Stimulated activated CD8-positive, alpha-beta memory T cell treated with anti-CD3 and anti-CD28 coated beads, Interleukin-7, amount 100 ng/mL, for 1 hour (primary cell): ENCODE data around the gene ZNF428.
A peak's percentile ranks its signal among the peaks of the same experiment; 100 is the strongest.
"Not testable (repeated sequence)": the region's sequence is repeated elsewhere in the genome, so short reads cannot be mapped to it uniquely, and the experiment has no call there.

Source experiments
- DNase-seq, 2 donors: peaks; one replicate each; pipeline ENCODE4 v3.0.0-alpha.2; 2020; ENCODE audit warnings: low read depth in 2 of 2

Gene ZNF428

GRCh38 chr19:43592800-43593350 is 26.6 kb downstream of the ZNF428 start:
- no peak for DNase-seq

GRCh38 chr19:43591904-43592772 is 27.3 kb downstream of the ZNF428 start:
- DNase-seq = no peak

- no peak for DNase-seq
Measured at GRCh38 chr19:43589678-43590077, 29.8 kb downstream of the ZNF428 start.

- no peak for DNase-seq
Measured at GRCh38 chr19:43589277-43589676, 30.2 kb downstream of the ZNF428 start.

GRCh38 chr19:43587029-43587428 is 32.4 kb downstream of the ZNF428 start:
- DNase-seq = not testable (repeated sequence)

GRCh38 chr19:43586346-43586745 is 33.1 kb downstream of the ZNF428 start:
- no peak for DNase-seq

- DNase-seq = no peak
Measured at GRCh38 chr19:43584484-43584883, 34.9 kb downstream of the ZNF428 start.

- no peak for DNase-seq
Measured at GRCh38 chr19:43582495-43582894, 36.9 kb downstream of the ZNF428 start.

- DNase-seq = no peak
Measured at GRCh38 chr19:43581467-43581866, 38.0 kb downstream of the ZNF428 start.

- no peak for DNase-seq
Measured at GRCh38 chr19:43578787-43579186, 40.6 kb downstream of the ZNF428 start.

- no peak for DNase-seq
Measured at GRCh38 chr19:43575955-43576878, 43.2 kb downstream of the ZNF428 start.

GRCh38 chr19:43575156-43575950 is 44.1 kb downstream of the ZNF428 start, which contains the start of the genes PINLYP and XRCC1:
PINLYP (plus strand) TSS chr19:43575801; CDS start chr19:43577192, 1,391 bp downstream.
XRCC1 (minus strand) TSS chr19:43575527; CDS start chr19:43575458, 69 bp downstream.
- peak; percentile 85 to 87 for DNase-seq

- no peak for DNase-seq
Measured at GRCh38 chr19:43574424-43575155, 44.8 kb downstream of the ZNF428 start.

- DNase-seq = no peak
Measured at GRCh38 chr19:43572171-43572588, 47.2 kb downstream of the ZNF428 start.

- DNase-seq = no peak
Measured at GRCh38 chr19:43570174-43570791, 49.1 kb downstream of the ZNF428 start.

GRCh38 chr19:43569657-43570056 is 49.8 kb downstream of the ZNF428 start:
- no peak for DNase-seq

- no peak for DNase-seq
Measured at GRCh38 chr19:43564800-43565199, 54.6 kb downstream of the ZNF428 start.

- no peak for DNase-seq
Measured at GRCh38 chr19:43563816-43564457, 55.5 kb downstream of the ZNF428 start.

GRCh38 chr19:43562698-43563241 is 56.7 kb downstream of the ZNF428 start:
- peak; percentile 55 to 59 for DNase-seq
